Tibial artery (tissue), 4 donors: ENCODE data around the gene PBX4.
"Not testable (repeated sequence)": the region's sequence is repeated elsewhere in the genome, so short reads cannot be mapped to it uniquely, and the experiment has no call there.

Experiments used
- DNase-seq, 2 donors: peaks; one replicate each; pipeline ENCODE4 v3.0.0-alpha.2; 2019
- H3K27ac ChIP-seq, 2 donors: fragments of 200-600 bp; sonication (generic) in 1 of 2; 1 replicate in 1 of 2; 2 replicates in 1 of 2; pipeline ENCODE4 v1.5.1; 2018 to 2019; ENCODE audit warnings: mild to moderate bottlenecking in 1 of 2
- H3K27me3 ChIP-seq, 2 donors: fragments of 200-600 bp; sonication (generic) in 1 of 2; one replicate each; pipeline versions ENCODE4 v1.5.1 to v1.6.0; 2016 to 2019
- H3K36me3 ChIP-seq, 3 donors: fragments of 200-600 bp; sonication (generic) in 2 of 3; one replicate each; pipeline ENCODE4 v1.5.1; 2016 to 2019; ENCODE audit warnings: mild to moderate bottlenecking in 2 of 3
- H3K4me1 ChIP-seq, 4 donors: fragments of 200-600 bp; sonication (generic) in 2 of 4; 1 replicate in 3 of 4; 2 replicates in 1 of 4; pipeline ENCODE4 v1.5.1; 2016 to 2019
- H3K4me3 ChIP-seq, 2 donors: fragments of 200-600 bp; sonication (generic) in 1 of 2; 1 replicate in 1 of 2; 2 replicates in 1 of 2; pipeline ENCODE4 v1.5.1; 2018 to 2019; ENCODE audit warnings: mild to moderate bottlenecking in 2 of 2
- H3K9me3 ChIP-seq, 3 donors: fragments of 200-600 bp; sonication (generic) in 1 of 3; one replicate each; pipeline ENCODE4 v1.5.1; 2016 to 2019
- intact Hi-C: fragments of 100-400 bp; cut with DNase I; formaldehyde crosslinking; loops from one replicate; pipeline ENCODE4 v1.15.0; 2023; ENCODE audit warnings: low total_unique reads
- TF ChIP-seq, protein P1 (sequence below), 2 experiments: fragments of 200-600 bp in 1 of 2; fragments of 450-650 bp in 1 of 2; IDR thresholded peaks; one replicate each; pipeline ENCODE4 v1.5.1; 2017 to 2019; ENCODE audit warnings: antibody characterized with exemption in 2 of 2, mild to moderate bottlenecking in 1 of 2, moderate library complexity in 1 of 2

PBX4 gene

DNA sequence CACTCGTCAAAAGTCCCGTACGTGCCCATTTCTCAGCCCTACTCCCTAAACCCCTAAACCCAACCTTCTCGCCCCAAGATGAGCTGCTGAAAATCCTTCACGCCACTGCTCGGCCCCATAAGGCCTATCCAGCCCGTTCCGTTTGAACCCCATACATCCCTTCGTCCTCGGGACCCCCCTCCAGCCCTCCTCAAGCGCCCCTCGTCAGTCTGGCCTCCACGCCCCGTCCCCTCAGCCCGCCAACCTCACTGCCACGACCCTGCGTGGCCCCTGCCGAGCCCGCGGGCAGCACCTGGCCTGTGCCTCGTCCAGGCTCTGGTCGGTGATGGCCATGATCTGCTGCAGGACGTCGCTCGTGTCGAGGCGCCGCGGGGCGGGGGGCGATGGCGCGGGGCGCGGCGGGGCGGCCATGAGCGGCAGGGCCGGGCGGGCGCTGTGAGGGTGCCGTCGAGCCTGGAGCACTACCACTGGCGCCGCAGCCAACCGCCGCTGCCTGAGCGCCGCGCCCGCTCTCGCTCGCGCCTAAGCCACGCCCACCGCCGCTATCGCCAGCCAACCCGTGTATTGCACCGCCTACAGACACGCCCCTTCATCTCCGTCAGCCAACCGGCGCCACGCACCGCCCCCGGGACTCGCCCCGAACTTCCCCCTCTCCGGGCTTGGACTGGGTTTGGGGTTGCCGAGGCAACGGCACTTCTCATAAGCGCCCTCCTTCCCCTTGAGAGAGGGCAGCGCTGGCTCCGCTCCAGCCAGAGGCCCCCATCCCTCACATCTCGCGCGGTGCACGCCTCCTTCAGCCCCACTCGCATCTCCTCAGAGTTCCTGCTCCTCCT, at the start of gene PBX4:
Gene PBX4, minus strand, starts transcription at position 469 of the 833 bp plus-strand sequence. Its CDS starts 58 bp downstream, at position 411.
- peak; percentile 84 to 89 for DNase-seq
- peak within 1 kb of the TSS; percentile 22 to 44 for H3K4me3 ChIP-seq
- TF ChIP-seq, protein P1, sequence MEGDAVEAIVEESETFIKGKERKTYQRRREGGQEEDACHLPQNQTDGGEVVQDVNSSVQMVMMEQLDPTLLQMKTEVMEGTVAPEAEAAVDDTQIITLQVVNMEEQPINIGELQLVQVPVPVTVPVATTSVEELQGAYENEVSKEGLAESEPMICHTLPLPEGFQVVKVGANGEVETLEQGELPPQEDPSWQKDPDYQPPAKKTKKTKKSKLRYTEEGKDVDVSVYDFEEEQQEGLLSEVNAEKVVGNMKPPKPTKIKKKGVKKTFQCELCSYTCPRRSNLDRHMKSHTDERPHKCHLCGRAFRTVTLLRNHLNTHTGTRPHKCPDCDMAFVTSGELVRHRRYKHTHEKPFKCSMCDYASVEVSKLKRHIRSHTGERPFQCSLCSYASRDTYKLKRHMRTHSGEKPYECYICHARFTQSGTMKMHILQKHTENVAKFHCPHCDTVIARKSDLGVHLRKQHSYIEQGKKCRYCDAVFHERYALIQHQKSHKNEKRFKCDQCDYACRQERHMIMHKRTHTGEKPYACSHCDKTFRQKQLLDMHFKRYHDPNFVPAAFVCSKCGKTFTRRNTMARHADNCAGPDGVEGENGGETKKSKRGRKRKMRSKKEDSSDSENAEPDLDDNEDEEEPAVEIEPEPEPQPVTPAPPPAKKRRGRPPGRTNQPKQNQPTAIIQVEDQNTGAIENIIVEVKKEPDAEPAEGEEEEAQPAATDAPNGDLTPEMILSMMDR (IDR thresholded peaks at IDR 0.05): no peak
- H3K27me3 ChIP-seq: peaks cover 0 to 30% of the 10 kb centered on the region in 2 donors
- no peaks in the 10 kb centered on the region for H3K9me3 ChIP-seq
- peaks cover 0 to under 1% (median 0%) of the 10 kb centered on the region in 3 donors for H3K36me3 ChIP-seq
- peaks cover 0 to 9% (median 2%) of the 10 kb centered on the region in 4 donors for H3K4me1 ChIP-seq
- no peak within 1 kb of the TSS for H3K27ac ChIP-seq
- intact Hi-C loops: no loop called here

- not testable (repeated sequence) for H3K4me3 ChIP-seq, H3K9me3 ChIP-seq, H3K36me3 ChIP-seq, DNase-seq, H3K27ac ChIP-seq, H3K27me3 ChIP-seq
- intact Hi-C loops: loop anchor here (5.0 kb wide), 1 partner anchor 67 kb away; the partner anchor contains the start of gene ZNF14
- H3K4me1 ChIP-seq: peaks cover 0 to 36% (median 27%) of the 10 kb centered on the region in 4 donors
These were observed 47.0 kb upstream of the PBX4 start for GRCh38 chr19:19665420-19665948.

DNA sequence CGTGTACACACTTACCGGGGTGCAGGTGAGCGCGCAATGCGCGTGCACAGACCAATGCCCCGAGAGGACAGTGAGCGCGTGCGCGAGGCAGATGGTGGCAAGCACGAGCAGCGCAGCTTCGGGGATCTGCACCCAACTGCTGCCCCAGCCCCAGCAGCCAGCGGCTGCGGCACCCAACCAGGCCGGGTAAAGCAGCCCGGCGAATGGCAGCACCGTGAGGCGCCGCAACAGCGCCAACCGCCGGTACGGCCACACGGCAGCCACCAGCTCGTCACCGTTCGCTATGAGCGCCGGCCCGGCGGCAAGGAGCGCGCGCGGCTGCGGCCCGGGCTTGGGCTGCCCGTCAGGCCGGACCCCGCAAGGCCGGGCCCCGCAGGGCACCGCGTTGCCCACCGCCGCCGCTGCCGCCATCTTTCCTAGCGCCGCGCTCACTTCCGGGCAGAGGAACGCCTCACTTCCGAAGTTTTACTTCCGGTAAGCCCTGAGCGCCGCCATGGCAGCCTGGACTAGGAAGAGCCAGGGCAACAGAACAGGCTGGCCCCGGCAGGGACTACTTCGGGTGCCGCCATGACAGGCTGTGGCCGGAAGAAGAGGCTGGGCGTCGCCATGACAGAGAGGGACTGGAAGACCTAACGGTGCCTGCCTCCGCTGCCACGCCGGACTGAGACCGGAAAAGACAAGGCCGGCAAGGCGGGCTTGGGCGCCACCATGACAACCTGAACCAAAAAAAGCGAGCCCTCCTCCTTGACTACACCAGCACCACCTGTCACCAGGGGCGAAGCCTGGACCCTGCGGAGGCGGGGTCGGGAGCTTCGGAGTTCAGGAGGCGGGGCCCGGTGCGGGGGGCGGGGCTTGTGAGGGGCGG, 45.0 kb upstream of the PBX4 start, which contains the start of gene ATP13A1:
Gene ATP13A1, minus strand, starts transcription at position 421 of the 865 bp plus-strand sequence. Its CDS starts 10 bp downstream, at position 411.
- Histone ChIP-seq H3K9me3 (no peaks in the 10 kb centered on the region), H3K4me1 (peaks cover 0 to 22% (median 20%) of the 10 kb centered on the region in 4 donors), H3K36me3 (peaks cover 15 to 21% (median 15%) of the 10 kb centered on the region in 3 donors), H3K27ac (peak within 1 kb of the TSS; percentile 83 to 88), H3K4me3 (peak within 1 kb of the TSS; percentile 88 to 89), H3K27me3 (no peaks in the 10 kb centered on the region)
- DNase-seq: peak; percentile 98 to 99
- intact Hi-C loops: no loop called here
- TF ChIP-seq, protein P1 (IDR thresholded peaks at IDR 0.05): no peak

- Histone ChIP-seq H3K27ac (peak overlapping the region; percentile 83 to 88), H3K27me3 (no peaks in the 10 kb centered on the region), H3K4me3 (peak overlapping the region; percentile 88 to 89), H3K4me1 (peaks cover 0 to 19% (median 16%) of the 10 kb centered on the region in 4 donors), H3K9me3 (no peaks in the 10 kb centered on the region), H3K36me3 (peaks cover 20 to 27% (median 21%) of the 10 kb centered on the region in 3 donors)
- no peak for DNase-seq
- intact Hi-C loops: no loop called here
- TF ChIP-seq, protein P1 (IDR thresholded peaks at IDR 0.05): no peak
These were observed 44.4 kb upstream of the PBX4 start for GRCh38 chr19:19662871-19663255.

DNA sequence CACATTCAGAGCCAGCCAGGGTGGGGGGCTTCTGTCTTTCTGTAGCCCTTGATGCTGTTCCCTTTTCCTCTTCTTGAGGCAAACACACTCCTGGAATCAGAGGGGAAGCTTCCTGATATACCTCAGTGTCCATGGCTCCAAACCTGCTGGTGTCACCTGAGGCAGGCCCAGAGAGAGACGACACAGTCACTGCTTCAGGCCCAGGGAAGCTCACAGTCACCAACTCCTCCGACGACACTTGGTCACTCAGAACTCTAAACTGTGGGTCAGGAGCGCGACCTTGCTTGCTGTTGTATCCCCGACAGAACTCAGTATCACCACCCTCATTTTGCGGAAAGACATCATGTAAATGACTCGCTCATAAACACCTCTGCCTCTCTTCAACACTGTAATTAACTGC, 43.9 kb upstream of the PBX4 start:
- no peak for DNase-seq
- intact Hi-C loops: no loop called here
- peaks cover 0 to 19% (median 16%) of the 10 kb centered on the region in 4 donors for H3K4me1 ChIP-seq
- peaks cover 25 to 32% (median 26%) of the 10 kb centered on the region in 3 donors for H3K36me3 ChIP-seq
- H3K27ac ChIP-seq: no peak overlapping the region
- TF ChIP-seq, protein P1 (IDR thresholded peaks at IDR 0.05): no peak
- no peaks in the 10 kb centered on the region for H3K27me3 ChIP-seq
- H3K4me3 ChIP-seq: peak overlapping the region; percentile 88 to 89
- H3K9me3 ChIP-seq: no peaks in the 10 kb centered on the region
